Naive thymus-derived CD8-positive, alpha-beta T cell (primary cell): Measurements from ENCODE around the gene GABRR2. TPM values are rescaled to one million over a fixed set of nuclear protein-coding genes. Genes with fewer than 3 reads are reported as not detected.

Source experiments
- ATAC-seq, 2 donors: fragments of 150-1000 bp; cut with Tn5 transposase in 1 of 2; sonication (Bioruptor Pico), chemical (Tn5 transposase) in 1 of 2; 1 replicate in 1 of 2; 2 replicates in 1 of 2; pipeline ENCODE4 v1.10.0; 2021; ENCODE audit warnings: mild to moderate bottlenecking in 2 of 2, moderate library complexity in 2 of 2
- POLR2A ChIA-PET: fragments of 350-600 bp; sonication (Branson Sonifier 250); formaldehyde crosslinking; loops from one replicate; lab custom pipeline; 2021; ENCODE audit warnings: antibody characterized with exemption; lab: Charles Lee
- DNase-seq, 10 donors: peaks; one replicate each; pipeline versions ENCODE4 v3.0.0 to v3.0.0-alpha.2; 2020 to 2022
- H3K27ac Mint-ChIP-seq, 10 donors: one replicate each; pipeline ENCODE4 v1.8.0; 2020 to 2022; ENCODE audit warnings: mild to moderate bottlenecking in 10 of 10, mixed read lengths in 10 of 10, moderate library complexity in 4 of 10, inconsistent platforms in 1 of 10
- H3K27me3 Mint-ChIP-seq, 5 donors: one replicate each; pipeline ENCODE4 v1.8.0; 2021 to 2022; ENCODE audit warnings: mixed read lengths in 5 of 5
- H3K36me3 Mint-ChIP-seq, 3 donors: one replicate each; pipeline ENCODE4 v1.8.0; 2020 to 2022; ENCODE audit warnings: mixed read lengths in 3 of 3, mild to moderate bottlenecking in 2 of 3, inconsistent platforms in 1 of 3
- H3K4me1 Mint-ChIP-seq, 4 donors: one replicate each; pipeline ENCODE4 v1.8.0; 2021 to 2022; ENCODE audit warnings: mixed read lengths in 4 of 4
- H3K4me3 Mint-ChIP-seq, 10 donors: one replicate each; pipeline ENCODE4 v1.8.0; 2020 to 2022; ENCODE audit warnings: mild to moderate bottlenecking in 10 of 10, mixed read lengths in 10 of 10, moderate library complexity in 6 of 10, inconsistent platforms in 1 of 10
- H3K9me3 Mint-ChIP-seq, 9 donors: one replicate each; pipeline ENCODE4 v1.8.0; 2020 to 2022; ENCODE audit warnings: mixed read lengths in 9 of 9, mild to moderate bottlenecking in 3 of 9, inconsistent platforms in 1 of 9, moderate library complexity in 1 of 9
- polyA plus RNA-seq, 3 donors: library from polyadenylated mRNA; unstranded; fragments of 300-500 nt; fragmentation: Illumina TruSeq; gene quantifications; one replicate each; pipeline ENCODE4 v1.2.3, GENCODE V29; 2021
- total RNA-seq, 8 experiments: library from RNA in 2 of 8; stranded (reverse) in 2 of 8; gene quantifications; one replicate each; pipeline ENCODE4 v1.2.3 and lab custom pipeline; 2021 to 2026

The GABRR2 gene
- total and polyA plus RNA-seq, 5 experiments from 2014 or later, result 1.2 to 2.9 TPM; not detected in 3

DNA sequence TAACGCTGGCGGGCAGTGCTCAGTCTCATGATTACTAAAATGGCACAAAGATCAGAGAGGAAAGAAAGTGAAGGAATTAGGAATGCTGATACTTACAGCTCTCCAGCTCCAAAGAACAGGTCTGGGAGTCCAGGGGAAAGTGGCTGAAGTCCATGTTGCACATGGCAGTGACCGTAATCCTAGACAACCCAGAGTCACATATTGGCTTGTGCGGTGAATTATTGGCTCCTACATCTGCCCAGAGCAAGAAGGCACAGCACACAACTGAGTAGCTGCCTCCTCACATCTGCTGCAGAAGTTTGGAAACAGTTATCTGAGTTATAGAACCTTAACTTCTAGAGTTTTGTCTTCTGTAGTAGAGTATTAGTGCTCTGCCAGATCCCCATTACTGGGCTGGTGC is 47.2 kb downstream of the GABRR2 start:
- Mint-ChIP-seq H3K4me3 (no peak overlapping the region), H3K4me1 (peaks cover 0 to 7% (median 0%) of the 10 kb centered on the region in 4 donors), H3K9me3 (no peaks in the 10 kb centered on the region), H3K27me3 (peaks cover 0 to 1% (median 0%) of the 10 kb centered on the region in 5 donors), H3K36me3 (no peaks in the 10 kb centered on the region), H3K27ac (no peak overlapping the region)
- no peak for DNase-seq
- no peak for ATAC-seq
- POLR2A ChIA-PET, result interaction anchor here (0.6 kb wide), 1 partner anchor 186 kb away, joined by 3 read pairs; no protein-coding TSS in a partner anchor

DNA sequence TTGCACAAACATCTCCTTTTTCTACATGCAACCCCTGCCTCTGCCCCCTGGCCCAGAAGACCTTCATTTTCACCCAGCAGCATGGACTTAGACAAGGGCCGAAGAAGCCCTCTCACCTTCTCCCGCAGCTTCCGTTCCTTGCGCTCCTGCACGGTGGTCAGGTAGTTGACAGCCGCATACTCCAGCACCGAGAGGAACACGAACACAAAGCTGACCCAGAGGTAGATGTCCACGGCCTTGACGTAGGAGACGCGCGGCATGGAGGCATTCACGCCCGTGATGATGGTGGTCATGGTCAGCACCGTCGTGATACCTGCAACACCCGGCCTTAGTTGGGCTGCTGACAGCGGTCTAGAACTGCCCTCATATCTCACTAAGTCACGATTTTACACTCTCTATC is 50.8 kb downstream of the GABRR2 start:
- DNase-seq, result no peak
- no peak for ATAC-seq
- Mint-ChIP-seq H3K4me3 (no peak overlapping the region), H3K27me3 (peaks cover 0 to 2% (median 0%) of the 10 kb centered on the region in 5 donors), H3K4me1 (peaks cover 0 to 11% (median 6%) of the 10 kb centered on the region in 4 donors), H3K27ac (no peak overlapping the region), H3K9me3 (no peaks in the 10 kb centered on the region), H3K36me3 (no peaks in the 10 kb centered on the region)
- POLR2A ChIA-PET, result no interaction called here

DNA sequence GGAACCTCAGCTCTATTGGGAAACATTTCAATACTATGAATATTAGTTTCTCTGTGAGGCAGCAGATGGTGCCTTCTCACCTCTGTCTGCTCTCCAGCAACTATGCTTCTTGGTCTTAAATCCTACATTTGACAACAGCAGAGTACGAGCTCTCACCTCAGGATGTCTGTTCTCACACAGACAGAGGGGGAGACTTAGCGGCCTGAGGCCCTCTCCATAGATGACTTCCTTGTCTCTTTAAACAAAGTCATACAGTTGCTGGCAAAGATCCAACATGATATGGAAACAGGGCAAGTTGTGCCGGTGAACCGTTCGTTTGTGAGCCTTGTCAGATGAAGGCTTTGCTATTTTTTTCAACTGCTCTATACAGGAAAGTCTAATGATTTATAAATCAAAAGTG is 54.3 kb downstream of the GABRR2 start:
- DNase-seq (peak in 2 of 10 donors; percentile 11 to 17), ATAC-seq (peak in 1 of 2 donors; percentile 40)
- Mint-ChIP-seq H3K27me3 (peaks cover 0 to 2% (median 0%) of the 10 kb centered on the region in 5 donors), H3K9me3 (no peaks in the 10 kb centered on the region), H3K4me1 (peaks cover 0 to 15% (median 6%) of the 10 kb centered on the region in 4 donors), H3K4me3 (no peak overlapping the region), H3K36me3 (no peaks in the 10 kb centered on the region), H3K27ac (no peak overlapping the region)
- POLR2A ChIA-PET, result no interaction called here

DNA sequence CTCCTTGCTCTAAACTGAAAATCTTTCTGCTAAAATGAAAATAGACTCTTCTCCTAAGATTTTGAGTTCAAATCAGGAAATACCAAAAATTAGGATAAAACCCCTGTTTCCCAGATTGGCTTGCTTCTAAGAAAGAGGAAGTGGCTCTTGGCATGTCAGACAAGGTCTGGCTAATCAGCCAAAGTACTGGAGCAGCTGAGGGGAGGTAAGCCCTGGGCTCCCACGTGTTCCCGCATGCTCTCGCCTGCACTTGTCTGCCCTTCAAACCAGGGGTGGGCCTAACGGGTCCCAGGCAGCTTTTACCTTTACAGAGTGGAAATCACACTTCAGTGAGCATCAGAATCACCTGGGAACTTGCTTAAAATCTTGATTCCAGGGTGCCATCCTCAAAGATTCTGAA is 54.8 kb downstream of the GABRR2 start:
- no peaks in the 10 kb centered on the region for H3K36me3 Mint-ChIP-seq
- ATAC-seq, result no peak
- DNase-seq, result no peak
- no peaks in the 10 kb centered on the region for H3K9me3 Mint-ChIP-seq
- no peak overlapping the region for H3K4me3 Mint-ChIP-seq
- H3K27ac Mint-ChIP-seq, result no peak overlapping the region
- POLR2A ChIA-PET, result no interaction called here
- H3K27me3 Mint-ChIP-seq, result peaks cover 0 to 2% (median 0%) of the 10 kb centered on the region in 5 donors
- peaks cover 0 to 15% (median 6%) of the 10 kb centered on the region in 4 donors for H3K4me1 Mint-ChIP-seq

DNA sequence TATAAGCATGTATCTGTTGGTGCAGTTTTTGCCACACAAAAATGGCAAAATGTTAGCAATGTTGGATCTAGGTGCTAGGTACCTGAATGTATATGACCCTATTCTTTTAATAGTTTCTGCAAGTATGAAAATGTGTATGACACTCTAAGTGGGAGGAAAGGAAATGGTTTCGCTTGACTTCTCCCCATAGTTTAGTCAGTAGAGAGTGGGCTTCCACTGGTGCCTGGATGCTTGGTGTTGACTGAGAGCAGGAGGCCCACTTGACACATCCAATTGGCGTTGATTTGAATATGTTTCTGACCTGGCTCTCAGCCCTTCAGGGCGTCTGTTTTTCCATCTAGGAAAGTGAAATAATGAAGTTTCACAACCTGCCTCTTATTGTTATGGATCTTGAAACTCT is 56.2 kb downstream of the GABRR2 start:
- no peak for ATAC-seq
- H3K4me3 Mint-ChIP-seq, result no peak overlapping the region
- peak overlapping the region in 2 of 10 donors; percentile 2 to 49 for H3K27ac Mint-ChIP-seq
- peaks cover 0 to 15% (median 6%) of the 10 kb centered on the region in 4 donors for H3K4me1 Mint-ChIP-seq
- POLR2A ChIA-PET, result no interaction called here
- no peaks in the 10 kb centered on the region for H3K36me3 Mint-ChIP-seq
- no peaks in the 10 kb centered on the region for H3K9me3 Mint-ChIP-seq
- DNase-seq, result no peak
- peaks cover 0 to 2% (median 0%) of the 10 kb centered on the region in 5 donors for H3K27me3 Mint-ChIP-seq

DNA sequence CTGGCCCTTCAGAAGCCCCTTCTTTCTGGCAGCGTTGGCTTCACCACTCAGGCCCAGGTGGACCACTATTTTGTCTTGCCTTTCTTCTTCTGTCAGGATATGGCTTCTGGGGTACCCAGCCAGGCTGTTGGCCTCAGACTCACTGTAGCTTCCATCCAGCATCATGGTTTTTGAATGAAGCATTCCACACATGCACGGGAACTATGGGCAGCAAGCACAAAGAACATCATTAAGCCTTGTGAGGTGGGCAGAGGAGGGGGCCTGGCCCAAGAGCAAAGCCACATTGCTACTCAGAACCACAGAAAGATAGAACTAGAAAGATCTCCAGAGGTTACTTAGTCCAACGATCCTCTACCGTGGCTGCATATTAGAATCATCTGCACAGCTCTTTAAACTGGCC is 57.3 kb downstream of the GABRR2 start:
- no peak for DNase-seq
- Mint-ChIP-seq H3K4me1 (peaks cover 0 to 15% (median 6%) of the 10 kb centered on the region in 4 donors), H3K9me3 (no peaks in the 10 kb centered on the region), H3K36me3 (no peaks in the 10 kb centered on the region), H3K27ac (no peak overlapping the region), H3K27me3 (no peaks in the 10 kb centered on the region), H3K4me3 (no peak overlapping the region)
- POLR2A ChIA-PET, result no interaction called here
- ATAC-seq, result no peak

DNA sequence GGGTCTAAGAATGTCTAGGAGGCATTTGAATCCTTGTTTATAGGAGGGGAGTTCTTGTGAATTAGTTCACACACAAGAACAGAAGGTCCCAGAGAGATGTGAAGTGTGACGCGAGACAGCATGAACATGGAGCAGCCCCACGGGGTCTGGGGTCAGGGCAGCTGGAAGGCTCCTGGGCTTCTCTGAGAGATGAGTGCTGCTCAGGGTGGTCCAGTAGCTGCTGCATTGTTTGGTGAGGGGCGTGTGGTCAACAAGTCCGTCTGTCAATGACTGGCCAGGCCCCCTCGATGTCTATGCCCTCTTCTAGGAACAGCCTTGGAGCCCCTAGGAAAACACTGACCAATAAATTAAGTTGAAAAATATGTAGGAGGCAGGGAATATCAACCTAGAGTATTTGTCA is 57.8 kb downstream of the GABRR2 start:
- DNase-seq (no peak), ATAC-seq (no peak)
- Mint-ChIP-seq H3K9me3 (no peaks in the 10 kb centered on the region), H3K4me3 (no peak overlapping the region), H3K27me3 (no peaks in the 10 kb centered on the region), H3K27ac (no peak overlapping the region), H3K36me3 (no peaks in the 10 kb centered on the region), H3K4me1 (peaks cover 0 to 15% (median 6%) of the 10 kb centered on the region in 4 donors)
- POLR2A ChIA-PET, result no interaction called here

DNA sequence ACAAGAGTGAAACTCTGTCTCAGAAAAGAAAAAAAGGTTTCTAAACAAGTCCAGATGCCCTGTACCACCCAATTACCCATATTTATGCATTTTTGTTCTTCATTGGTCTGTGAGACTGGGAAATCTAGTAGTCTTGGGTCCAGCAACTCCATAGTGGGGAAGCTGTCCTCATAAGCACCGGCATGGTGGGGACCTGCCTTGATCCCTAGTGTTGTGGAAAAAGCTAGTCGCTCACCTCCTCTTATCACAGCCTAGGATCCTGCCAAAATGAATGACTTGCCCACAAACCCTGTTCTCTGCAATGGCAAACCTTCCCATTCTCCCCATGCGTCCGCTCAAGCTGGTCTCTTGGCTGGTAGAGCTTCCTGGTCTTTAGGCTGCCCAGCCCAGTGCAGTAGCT is 59.7 kb downstream of the GABRR2 start:
- Mint-ChIP-seq H3K27ac (no peak overlapping the region), H3K36me3 (no peaks in the 10 kb centered on the region), H3K4me1 (peaks cover 0 to 8% (median 0%) of the 10 kb centered on the region in 4 donors), H3K27me3 (no peaks in the 10 kb centered on the region), H3K9me3 (no peaks in the 10 kb centered on the region), H3K4me3 (no peak overlapping the region)
- DNase-seq, result no peak
- ATAC-seq, result no peak
- POLR2A ChIA-PET, result no interaction called here

DNA sequence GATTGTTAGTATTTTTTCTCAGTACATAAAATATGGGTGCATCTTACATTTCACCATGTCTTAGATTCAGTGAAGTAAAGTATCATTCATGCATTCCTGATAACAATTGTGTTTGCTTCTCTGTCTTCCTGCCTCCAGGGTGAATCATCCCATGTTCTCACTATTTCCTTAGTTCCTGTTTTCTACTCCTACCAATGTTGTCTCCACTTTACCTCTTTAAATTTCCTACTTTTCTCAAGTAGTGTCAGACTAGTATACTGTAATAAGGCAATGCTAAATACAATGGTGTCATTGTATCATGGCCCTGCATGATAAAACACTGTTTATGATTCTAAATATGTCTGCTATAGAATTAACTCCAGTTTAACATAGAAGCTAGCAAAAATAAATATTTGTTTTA is 60.5 kb downstream of the GABRR2 start:
- Mint-ChIP-seq H3K36me3 (no peaks in the 10 kb centered on the region), H3K27me3 (peaks cover 0 to 3% (median 0%) of the 10 kb centered on the region in 5 donors), H3K4me3 (no peak overlapping the region), H3K4me1 (peaks cover 0 to 5% (median 0%) of the 10 kb centered on the region in 4 donors), H3K9me3 (no peaks in the 10 kb centered on the region), H3K27ac (no peak overlapping the region)
- DNase-seq (no peak), ATAC-seq (no peak)
- POLR2A ChIA-PET, result no interaction called here

DNA sequence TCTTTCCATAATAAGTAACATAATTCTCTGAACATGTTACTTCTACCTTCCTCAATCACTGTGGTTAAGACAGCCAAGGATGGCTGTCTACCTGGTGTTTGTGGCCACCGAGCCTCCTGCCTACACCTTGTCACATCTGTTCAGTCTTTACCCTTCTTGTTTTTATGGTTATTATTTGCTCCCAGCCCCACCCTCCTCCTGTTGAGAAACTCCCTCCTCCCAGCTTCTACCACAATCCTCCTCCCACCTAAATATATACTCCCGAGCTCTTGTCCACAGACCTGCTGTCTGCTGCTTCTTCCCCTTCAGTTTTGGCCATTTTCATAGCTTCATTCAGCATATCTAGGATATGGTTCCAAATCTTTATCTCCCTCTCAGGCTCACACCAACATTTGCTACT is 62.2 kb downstream of the GABRR2 start:
- Mint-ChIP-seq H3K4me1 (no peaks in the 10 kb centered on the region), H3K27me3 (peaks cover 0 to 4% (median 1%) of the 10 kb centered on the region in 5 donors), H3K4me3 (no peak overlapping the region), H3K9me3 (no peaks in the 10 kb centered on the region), H3K27ac (peak overlapping the region in 4 of 10 donors; percentile 9 to 46 (median 28)), H3K36me3 (no peaks in the 10 kb centered on the region)
- no peak for ATAC-seq
- no peak for DNase-seq
- POLR2A ChIA-PET, result no interaction called here

DNA sequence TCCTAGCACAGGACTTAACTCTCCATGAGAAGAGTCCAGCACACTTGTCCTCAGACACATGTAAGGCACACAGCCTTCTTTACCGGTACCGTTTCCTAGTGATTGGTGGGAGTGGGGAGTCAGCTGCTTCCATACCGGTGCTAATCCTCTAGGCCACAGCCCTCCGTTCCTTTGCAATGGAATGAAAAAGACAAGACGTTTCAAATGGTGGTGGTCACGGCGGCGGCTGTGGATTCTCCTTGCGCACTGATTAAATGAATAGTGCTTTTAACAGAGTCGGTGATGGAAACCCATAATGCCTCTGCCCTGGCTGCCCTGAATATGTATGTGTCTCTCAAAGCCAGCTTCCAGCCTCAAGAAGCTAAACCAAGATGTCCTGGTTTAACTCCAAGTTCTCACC is 63.1 kb downstream of the GABRR2 start:
- Mint-ChIP-seq H3K4me1 (no peaks in the 10 kb centered on the region), H3K27me3 (peaks cover 0 to 4% (median 1%) of the 10 kb centered on the region in 5 donors), H3K36me3 (no peaks in the 10 kb centered on the region), H3K4me3 (no peak overlapping the region), H3K27ac (no peak overlapping the region), H3K9me3 (no peaks in the 10 kb centered on the region)
- no peak for ATAC-seq
- POLR2A ChIA-PET, result no interaction called here
- no peak for DNase-seq

DNA sequence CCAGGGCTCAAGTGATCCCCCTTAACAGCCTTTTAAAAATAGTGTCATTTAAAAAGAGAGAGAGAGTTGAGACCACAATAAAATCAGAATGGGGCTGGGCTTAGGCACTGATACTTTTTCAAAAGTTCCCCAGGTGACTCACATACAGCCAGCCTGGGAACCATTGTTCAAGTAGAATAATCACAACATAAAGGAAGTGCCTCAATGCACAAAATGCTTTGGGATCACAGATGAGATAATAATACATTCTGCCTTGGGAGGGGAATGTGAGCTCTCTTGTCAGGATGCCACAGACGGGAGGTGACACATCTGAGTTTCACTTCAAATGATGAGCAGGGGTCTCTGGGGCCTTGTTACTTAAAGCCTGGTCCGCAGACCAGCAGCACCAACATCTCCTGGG is 63.9 kb downstream of the GABRR2 start:
- no peaks in the 10 kb centered on the region for H3K36me3 Mint-ChIP-seq
- no peaks in the 10 kb centered on the region for H3K4me1 Mint-ChIP-seq
- H3K27me3 Mint-ChIP-seq, result peaks cover 0 to 4% (median 1%) of the 10 kb centered on the region in 5 donors
- H3K4me3 Mint-ChIP-seq, result no peak overlapping the region
- H3K9me3 Mint-ChIP-seq, result no peaks in the 10 kb centered on the region
- no peak overlapping the region for H3K27ac Mint-ChIP-seq
- ATAC-seq, result no peak
- POLR2A ChIA-PET, result no interaction called here
- DNase-seq, result no peak

DNA sequence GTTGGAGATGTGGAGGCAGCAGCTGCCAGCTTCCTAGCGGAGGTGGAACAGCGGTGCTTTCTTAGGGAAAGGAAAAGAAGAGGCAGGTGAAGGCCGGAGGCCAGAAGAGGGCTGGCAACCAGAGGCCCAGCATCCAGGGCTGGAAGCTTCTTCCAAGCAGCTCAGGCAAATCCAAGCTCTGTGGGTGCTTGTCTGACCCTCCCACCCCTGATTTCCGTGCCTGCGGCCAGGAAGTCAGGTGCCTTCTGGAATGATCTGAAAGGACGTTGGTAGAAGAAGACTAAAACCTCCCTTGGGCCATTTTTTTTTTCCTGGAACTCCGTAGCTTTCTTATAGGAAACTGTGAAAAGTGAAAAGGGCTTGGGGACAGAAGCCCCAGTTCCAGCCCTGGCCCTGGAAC is 64.9 kb downstream of the GABRR2 start:
- Mint-ChIP-seq H3K9me3 (no peaks in the 10 kb centered on the region), H3K27me3 (peaks cover 0 to 4% (median 1%) of the 10 kb centered on the region in 5 donors), H3K36me3 (no peaks in the 10 kb centered on the region), H3K4me3 (no peak overlapping the region), H3K27ac (no peak overlapping the region), H3K4me1 (no peaks in the 10 kb centered on the region)
- POLR2A ChIA-PET, result interaction anchor here (0.6 kb wide), 1 partner anchor 100 kb away, joined by 4 read pairs; no protein-coding TSS in a partner anchor
- DNase-seq (no peak), ATAC-seq (no peak)
